ENCODE measurements around the gene ESRRB.

ESRRB gene

GRCh38 chr14:76491172-76491930 lies 115.4 kb downstream of the ESRRB start:
- TF ChIP-seq, protein P1, sequence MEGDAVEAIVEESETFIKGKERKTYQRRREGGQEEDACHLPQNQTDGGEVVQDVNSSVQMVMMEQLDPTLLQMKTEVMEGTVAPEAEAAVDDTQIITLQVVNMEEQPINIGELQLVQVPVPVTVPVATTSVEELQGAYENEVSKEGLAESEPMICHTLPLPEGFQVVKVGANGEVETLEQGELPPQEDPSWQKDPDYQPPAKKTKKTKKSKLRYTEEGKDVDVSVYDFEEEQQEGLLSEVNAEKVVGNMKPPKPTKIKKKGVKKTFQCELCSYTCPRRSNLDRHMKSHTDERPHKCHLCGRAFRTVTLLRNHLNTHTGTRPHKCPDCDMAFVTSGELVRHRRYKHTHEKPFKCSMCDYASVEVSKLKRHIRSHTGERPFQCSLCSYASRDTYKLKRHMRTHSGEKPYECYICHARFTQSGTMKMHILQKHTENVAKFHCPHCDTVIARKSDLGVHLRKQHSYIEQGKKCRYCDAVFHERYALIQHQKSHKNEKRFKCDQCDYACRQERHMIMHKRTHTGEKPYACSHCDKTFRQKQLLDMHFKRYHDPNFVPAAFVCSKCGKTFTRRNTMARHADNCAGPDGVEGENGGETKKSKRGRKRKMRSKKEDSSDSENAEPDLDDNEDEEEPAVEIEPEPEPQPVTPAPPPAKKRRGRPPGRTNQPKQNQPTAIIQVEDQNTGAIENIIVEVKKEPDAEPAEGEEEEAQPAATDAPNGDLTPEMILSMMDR (IDR thresholded peaks at IDR 0.05): no peak
- no peak for DNase-seq (ENCODE audit: low spot score)

DNA sequence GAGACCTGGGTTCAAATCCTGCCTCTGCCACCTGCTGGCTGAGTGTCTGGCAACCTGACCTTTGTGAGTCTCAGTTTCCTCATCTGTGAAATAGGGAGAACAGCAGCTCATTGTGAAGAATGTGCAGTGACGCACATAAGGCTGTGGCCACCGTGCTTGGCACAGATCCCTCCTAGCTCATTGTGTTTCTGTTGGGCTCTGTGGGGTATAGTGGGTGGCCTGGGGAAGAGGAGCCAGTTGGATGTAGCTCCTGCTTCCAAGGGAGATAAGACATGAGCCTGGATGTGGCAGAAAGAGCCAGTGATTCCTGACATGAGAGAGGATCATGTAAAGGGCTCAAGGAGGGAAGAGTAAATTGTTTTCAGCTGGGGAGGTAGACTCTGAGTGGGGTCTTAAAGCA lies 120.0 kb downstream of the ESRRB start:
- no peak for DNase-seq (ENCODE audit: low spot score)
- H3K27ac ChIP-seq: no peak overlapping the region
- no peak overlapping the region for H3K4me3 ChIP-seq
- TF ChIP-seq, protein P1 (IDR thresholded peaks at IDR 0.05): no peak

More at GRCh38 chr14:76491172-76491930, 115.4 kb downstream of the ESRRB start:
- Histone ChIP-seq H3K27ac (no peak overlapping the region), H3K4me3 (no peak overlapping the region)

GRCh38 chr14:76496595-76496994 lies 120.7 kb downstream of the ESRRB start:
- Histone ChIP-seq H3K4me3 (no peak overlapping the region), H3K27ac (no peak overlapping the region)
- no peak for DNase-seq (ENCODE audit: low spot score)
- TF ChIP-seq, protein P1 (IDR thresholded peaks at IDR 0.05): no peak

DNA sequence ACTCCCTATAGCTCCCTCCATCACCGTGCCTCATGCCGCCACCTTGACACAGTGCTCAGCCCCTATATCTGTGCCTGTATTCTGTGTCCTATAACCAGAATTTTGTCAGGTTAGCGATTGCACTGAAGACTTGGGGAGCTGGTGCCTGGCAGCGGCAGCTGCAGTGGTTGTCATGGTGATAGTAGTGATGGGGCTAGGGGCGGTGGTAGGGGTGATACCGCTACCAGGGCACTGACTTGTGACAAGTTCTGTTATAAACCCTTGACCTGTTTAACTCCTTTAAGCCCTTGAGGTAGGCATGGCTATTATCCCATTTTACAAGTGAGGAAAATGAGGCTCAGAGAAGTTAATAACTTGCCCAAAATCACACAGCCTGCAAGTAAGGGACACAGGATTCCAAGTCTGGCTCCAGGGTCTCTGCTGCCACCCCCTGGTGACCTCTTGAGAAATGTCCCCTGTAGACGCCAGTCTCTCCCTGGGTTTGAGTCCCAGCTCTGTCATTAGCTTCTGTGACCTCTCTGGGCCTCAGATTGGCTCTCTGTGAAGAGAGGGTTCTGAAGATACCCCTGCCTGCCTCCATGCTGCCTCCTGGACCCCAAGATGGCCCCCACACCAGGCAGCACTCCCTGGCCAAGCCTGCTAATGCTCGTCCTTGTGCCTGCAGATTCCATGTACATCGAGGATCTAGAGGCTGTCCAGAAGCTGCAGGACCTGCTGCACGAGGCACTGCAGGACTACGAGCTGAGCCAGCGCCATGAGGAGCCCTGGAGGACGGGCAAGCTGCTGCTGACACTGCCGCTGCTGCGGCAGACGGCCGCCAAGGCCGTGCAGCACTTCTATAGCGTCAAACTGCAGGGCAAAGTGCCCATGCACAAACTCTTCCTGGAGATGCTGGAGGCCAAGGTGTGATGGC lies 121.9 kb downstream of the ESRRB start:
- no peak overlapping the region for H3K27ac ChIP-seq
- TF ChIP-seq, protein P1 (IDR thresholded peaks at IDR 0.05): no peak
- H3K4me3 ChIP-seq: no peak overlapping the region
- DNase-seq (ENCODE audit: low spot score): no peak

DNA sequence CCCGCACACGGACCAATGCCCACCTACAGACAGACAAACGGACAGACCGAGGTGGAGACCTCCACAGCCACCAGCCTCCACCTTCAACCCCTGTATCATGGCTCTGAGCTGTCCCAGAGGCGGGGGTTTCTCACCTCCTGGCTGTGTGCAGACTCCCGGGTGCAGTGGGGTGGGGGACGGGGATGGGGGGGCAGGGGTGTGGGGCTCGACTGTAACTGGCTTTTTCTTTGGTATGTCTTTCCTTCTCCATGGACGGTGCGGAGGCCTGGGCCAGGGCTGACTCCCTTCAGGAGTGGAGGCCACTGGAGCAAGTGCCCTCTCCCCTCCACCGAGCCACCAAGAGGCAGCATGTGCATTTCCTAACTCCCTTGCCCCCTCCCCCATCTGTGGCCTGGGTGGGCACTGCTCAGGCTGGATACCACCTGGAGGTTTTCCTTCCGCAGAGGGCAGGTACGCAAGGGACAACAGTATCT lies 122.6 kb downstream of the ESRRB start:
- TF ChIP-seq, protein P1 (IDR thresholded peaks at IDR 0.05): no peak
- H3K4me3 ChIP-seq: no peak overlapping the region
- no peak for DNase-seq (ENCODE audit: low spot score)
- no peak overlapping the region for H3K27ac ChIP-seq

DNA sequence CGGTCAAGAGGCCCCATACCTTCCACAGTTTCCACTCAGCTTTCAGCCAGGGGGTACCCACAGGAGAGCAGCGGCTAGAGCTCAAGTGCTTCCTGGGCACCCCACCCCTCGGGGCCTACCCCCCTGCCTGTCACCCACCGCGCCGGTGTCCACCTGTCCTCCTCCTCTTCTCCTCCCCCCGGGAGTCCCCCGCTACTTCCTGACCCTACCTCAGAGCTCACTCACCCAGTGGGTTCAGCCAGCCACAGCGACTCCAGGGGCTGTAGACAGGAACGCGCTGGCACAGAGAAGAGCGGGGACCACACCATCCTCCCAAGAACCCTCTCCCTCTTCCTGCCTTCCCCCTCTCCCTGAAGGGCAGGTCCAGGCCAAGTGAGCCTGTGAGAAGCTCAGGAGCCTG lies 123.0 kb downstream of the ESRRB start:
- H3K27ac ChIP-seq: no peak overlapping the region
- no peak for DNase-seq (ENCODE audit: low spot score)
- no peak overlapping the region for H3K4me3 ChIP-seq
- TF ChIP-seq, protein P1 (IDR thresholded peaks at IDR 0.05): no peak
